Mammary epithelial cell (primary cell): ENCODE results near the gene CTSZ.

Experiments used
- EZH2 ChIP-seq: IDR thresholded peaks from 2 replicates; pipeline ENCODE4 v1.6.1; 2012; ENCODE audit warnings: low read length, inconsistent platforms, borderline replicate concordance
- TF ChIP-seq, protein P1 (sequence below), 2 donors: IDR thresholded peaks in 1 of 2; conservative IDR thresholded peaks in 1 of 2; 2 replicates each; pipeline ENCODE4 v1.5.1; 2011 to 2012; ENCODE audit warnings: inconsistent platforms in 2 of 2, low read length in 2 of 2, mild to moderate bottlenecking in 2 of 2, control low read depth in 1 of 2, low read depth in 1 of 2; ENCODE audit not compliant: insufficient read depth in 1 of 2; ENCODE audit errors: extremely low read depth in 1 of 2

- TF ChIP-seq, protein P1, sequence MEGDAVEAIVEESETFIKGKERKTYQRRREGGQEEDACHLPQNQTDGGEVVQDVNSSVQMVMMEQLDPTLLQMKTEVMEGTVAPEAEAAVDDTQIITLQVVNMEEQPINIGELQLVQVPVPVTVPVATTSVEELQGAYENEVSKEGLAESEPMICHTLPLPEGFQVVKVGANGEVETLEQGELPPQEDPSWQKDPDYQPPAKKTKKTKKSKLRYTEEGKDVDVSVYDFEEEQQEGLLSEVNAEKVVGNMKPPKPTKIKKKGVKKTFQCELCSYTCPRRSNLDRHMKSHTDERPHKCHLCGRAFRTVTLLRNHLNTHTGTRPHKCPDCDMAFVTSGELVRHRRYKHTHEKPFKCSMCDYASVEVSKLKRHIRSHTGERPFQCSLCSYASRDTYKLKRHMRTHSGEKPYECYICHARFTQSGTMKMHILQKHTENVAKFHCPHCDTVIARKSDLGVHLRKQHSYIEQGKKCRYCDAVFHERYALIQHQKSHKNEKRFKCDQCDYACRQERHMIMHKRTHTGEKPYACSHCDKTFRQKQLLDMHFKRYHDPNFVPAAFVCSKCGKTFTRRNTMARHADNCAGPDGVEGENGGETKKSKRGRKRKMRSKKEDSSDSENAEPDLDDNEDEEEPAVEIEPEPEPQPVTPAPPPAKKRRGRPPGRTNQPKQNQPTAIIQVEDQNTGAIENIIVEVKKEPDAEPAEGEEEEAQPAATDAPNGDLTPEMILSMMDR (conservative IDR thresholded peaks at IDR 0.05 in 1 of 2, IDR thresholded peaks at IDR 0.05 in 1 of 2; ENCODE audit: extremely low read depth in 1 of 2, insufficient read depth in 1 of 2, low read depth in 1 of 2, low read length in 2 of 2): no peak
- no peak for TF ChIP-seq EZH2
These were observed 35.6 kb downstream of the CTSZ start for GRCh38 chr20:58971429-58971828.
